Heart right ventricle (tissue), 16 donors: ENCODE data around the gene ARL10. TPM values are rescaled to one million over a fixed set of nuclear protein-coding genes. Genes with fewer than 3 reads are reported as not detected.

Experiments used
- ATAC-seq, 8 donors: fragments of 200-7000 bp; cut with Tn5 transposase; one replicate each; pipeline ENCODE4 v1.9.1; 2020; ENCODE audit warnings: mild to moderate bottlenecking in 8 of 8, moderate library complexity in 8 of 8, moderate number of reproducible peaks in 1 of 8
- DNase-seq, 2 donors: peaks; one replicate each; pipeline ENCODE4 v3.0.0-alpha.2; 2020
- H3K27ac ChIP-seq, 10 donors: fragments of 200-600 bp; sonication (generic) in 2 of 10; one replicate each; pipeline versions ENCODE4 v1.5.0 to v1.8.0; 2020 to 2022; ENCODE audit warnings: mild to moderate bottlenecking in 3 of 10
- H3K27me3 ChIP-seq, 7 donors: fragments of 200-600 bp; one replicate each; pipeline ENCODE4 v1.8.0; 2021 to 2022; ENCODE audit warnings: mild to moderate bottlenecking in 2 of 7
- H3K36me3 ChIP-seq, 9 donors: fragments of 200-600 bp; sonication (generic) in 1 of 9; one replicate each; pipeline versions ENCODE4 v1.5.0 to v1.8.0; 2020 to 2022; ENCODE audit warnings: mild to moderate bottlenecking in 2 of 9
- H3K4me1 ChIP-seq, 9 donors: fragments of 200-600 bp; sonication (generic) in 1 of 9; one replicate each; pipeline versions ENCODE4 v1.5.0 to v1.8.0; 2020 to 2022; ENCODE audit warnings: mild to moderate bottlenecking in 4 of 9
- H3K4me3 ChIP-seq, 10 donors: fragments of 200-600 bp; sonication (generic) in 2 of 10; one replicate each; pipeline versions ENCODE4 v1.5.0 to v1.8.0; 2020 to 2022; ENCODE audit warnings: mild to moderate bottlenecking in 7 of 10, moderate library complexity in 2 of 10
- H3K9me3 ChIP-seq, 11 donors: fragments of 200-600 bp in 10 of 11; sonication (generic) in 2 of 11; one replicate each; pipeline versions ENCODE4 v1.5.0 to v1.8.0; 2013 to 2022; ENCODE audit warnings: mild to moderate bottlenecking in 2 of 11, control low read depth in 1 of 11, moderate library complexity in 1 of 11
- CTCF ChIP-seq, 9 donors: fragments of 200-600 bp; sonication (generic) in 2 of 9; IDR thresholded peaks; one replicate each; pipeline versions ENCODE4 v1.5.0 to v1.8.0; 2021 to 2022; ENCODE audit warnings: antibody characterized with exemption in 9 of 9, mild to moderate bottlenecking in 5 of 9, moderate library complexity in 1 of 9
- WGBS, 2 donors: extraction: QIAGEN DNeasy Blood & Tissue Kit; methylation state at CpG; one replicate each; pipeline ENCODE4 v1.1.7; 2013; ENCODE audit warnings: inconsistent platforms in 1 of 2; 5-methylcytosine and 5-hydroxymethylcytosine counted together
- intact Hi-C, 10 donors: fragments of 100-400 bp; cut with DNase I; formaldehyde crosslinking; loops; one replicate each; pipeline versions ENCODE4 v1.11.1 to v1.14.2; 2022
- polyA plus RNA-seq, 2 donors: library from polyadenylated mRNA; stranded (reverse); fragments of 200-250 nt; gene quantifications; one replicate each; pipeline ENCODE4 v1.2.3, GENCODE V29; 2013
- total RNA-seq, 10 donors: library from RNA; stranded (reverse); fragmentation: NEBNext Ultra II Directional in 3 of 10; extraction: Animal tissue kit (Norgen Biotek cat#: 25700) in 3 of 10; gene quantifications; one replicate each; pipeline versions ENCODE4 v1.2.1 to v1.2.4, GENCODE V29; 2021 to 2023
- donor health status: Arrhythmogenic right ventricular cardiomyopathy.
- donor health status: ischemic (EF 13 %, LVEDD 7.1; RV severe dilation, severe dysfunction).
- donor health status: healthy with polysubstance abuse.
- donor health status: DM: no; HTN: yes; CAD: no.
- donor health status: DM: no; HTN: no; CAD: no.
- donor health status: ischemic (EF 25% LVEDD 6.9; RV normal size, moderate dysfunction).
- donor health status: ischemic (EF 25% LVEDD 5.7; RV mildly dilated, moderate dysfunction).
- donor health status: healthy.
- donor health status: DM: yes; HTN: yes; CAD: no.
- donor health status: Ischemic cardiomyopathy.
- donor health status: ischemic (EF 35%, LVEDD 5.7; RV mildly dilated, moderate dysfunction).
- donor health status: nonischemic (EF 11% LVEDD 7.7; RV severe dilation, severe dysfunction).
- donor health status: DM: yes; HTN: yes; CAD: no.
- donor health status: PGD.
- donor health status: ischemic (EF 29% LVEDD 5.4; RV normal size, mild dysfunction).
- donor health status: nonischemic (EF 23%, LVEDD 6.1; RV moderate dilation, normal function).

Gene ARL10
- total and polyA plus RNA-seq, 12 donors: 1.5 to 12.3 (median 6.7) TPM

GRCh38 chr5:176384366-176384930, 19.2 kb downstream of the ARL10 start:
- H3K4me3 ChIP-seq: no peak overlapping the region
- DNase-seq (no peak), ATAC-seq (no peak)
- TF ChIP-seq CTCF (IDR thresholded peaks at IDR 0.05): no peak
- 89 to 90% methylated on average over 8 of the region's 8 CpGs for WGBS, 2 donors
- no peaks in the 10 kb centered on the region for H3K27me3 ChIP-seq
- peaks cover 0 to 64% (median 29%) of the 10 kb centered on the region in 9 donors for H3K36me3 ChIP-seq
- no peak overlapping the region for H3K27ac ChIP-seq
- intact Hi-C loops: loop anchor here in 1 of 10 donors (10.0 kb wide), 1 partner anchor 150 kb away; the partner anchor contains the start of gene RNF44
- no peaks in the 10 kb centered on the region for H3K9me3 ChIP-seq
- peaks cover 6 to 40% (median 25%) of the 10 kb centered on the region in 9 donors for H3K4me1 ChIP-seq

- Histone ChIP-seq H3K36me3 (peaks cover 0 to 64% (median 29%) of the 10 kb centered on the region in 9 donors), H3K4me1 (peaks cover 6 to 45% (median 30%) of the 10 kb centered on the region in 9 donors), H3K27ac (no peak overlapping the region), H3K4me3 (no peak overlapping the region), H3K27me3 (no peaks in the 10 kb centered on the region), H3K9me3 (no peaks in the 10 kb centered on the region)
- no peak for DNase-seq
- no peak for TF ChIP-seq CTCF (IDR thresholded peaks at IDR 0.05)
- 84 to 91% methylated on average over 12 of the region's 12 CpGs for WGBS, 2 donors
- ATAC-seq: no peak
- intact Hi-C loops: loop anchor here in 1 of 10 donors (10.0 kb wide), 1 partner anchor 150 kb away; the partner anchor contains the start of gene RNF44
These were observed 19.7 kb downstream of the ARL10 start for GRCh38 chr5:176384991-176385390.

DNA sequence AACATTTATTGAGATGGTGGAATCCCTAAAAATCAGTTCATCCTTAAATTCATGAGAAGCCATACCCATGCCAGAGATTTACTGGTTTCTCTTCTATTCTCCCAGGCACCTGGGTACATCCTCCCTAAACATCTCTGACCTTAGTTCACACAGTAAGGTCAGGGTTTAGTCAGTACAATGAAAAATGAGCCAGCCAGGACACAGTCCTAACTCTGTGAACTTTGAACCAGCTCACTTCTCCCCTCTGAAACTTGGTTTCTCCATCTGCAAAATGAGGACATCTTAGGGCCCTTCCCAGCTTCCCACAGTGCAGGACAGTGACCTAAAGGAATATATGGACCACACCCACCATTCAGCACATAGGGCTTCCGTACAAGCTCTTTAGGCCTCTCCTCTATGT, 21.2 kb downstream of the ARL10 start:
- intact Hi-C loops: loop anchor here in 1 of 10 donors (10.0 kb wide), 1 partner anchor 148 kb away; the partner anchor contains the start of gene RNF44
- H3K9me3 ChIP-seq: no peaks in the 10 kb centered on the region
- no peak for DNase-seq
- WGBS, 2 donors: 68 to 76% methylated on average over 1 of the region's 1 CpG
- H3K27ac ChIP-seq: no peak overlapping the region
- H3K4me3 ChIP-seq: no peak overlapping the region
- no peak for TF ChIP-seq CTCF (IDR thresholded peaks at IDR 0.05)
- no peaks in the 10 kb centered on the region for H3K27me3 ChIP-seq
- ATAC-seq: no peak
- H3K36me3 ChIP-seq: peaks cover 0 to 65% (median 40%) of the 10 kb centered on the region in 9 donors
- peaks cover 6 to 51% (median 33%) of the 10 kb centered on the region in 9 donors for H3K4me1 ChIP-seq

- Histone ChIP-seq H3K27me3 (no peaks in the 10 kb centered on the region), H3K36me3 (peaks cover 0 to 65% (median 44%) of the 10 kb centered on the region in 9 donors), H3K4me1 (peaks cover 6 to 42% (median 27%) of the 10 kb centered on the region in 9 donors), H3K9me3 (no peaks in the 10 kb centered on the region), H3K27ac (peak overlapping the region in 6 of 10 donors; percentile 93 to 99 (median 96)), H3K4me3 (peak overlapping the region; percentile 52 to 99 (median 78))
- intact Hi-C loops: loop anchor here in 1 of 10 donors (10.0 kb wide), 1 partner anchor 147 kb away; the partner anchor contains the start of gene RNF44
- ATAC-seq: no peak
- DNase-seq: no peak
- TF ChIP-seq CTCF (IDR thresholded peaks at IDR 0.05): no peak
- WGBS, 2 donors: 44% methylated on average over 8 of the region's 8 CpGs
These were observed 22.2 kb downstream of the ARL10 start for GRCh38 chr5:176387384-176387925.
